ENCODE results near the gene EPHB1.

DNA sequence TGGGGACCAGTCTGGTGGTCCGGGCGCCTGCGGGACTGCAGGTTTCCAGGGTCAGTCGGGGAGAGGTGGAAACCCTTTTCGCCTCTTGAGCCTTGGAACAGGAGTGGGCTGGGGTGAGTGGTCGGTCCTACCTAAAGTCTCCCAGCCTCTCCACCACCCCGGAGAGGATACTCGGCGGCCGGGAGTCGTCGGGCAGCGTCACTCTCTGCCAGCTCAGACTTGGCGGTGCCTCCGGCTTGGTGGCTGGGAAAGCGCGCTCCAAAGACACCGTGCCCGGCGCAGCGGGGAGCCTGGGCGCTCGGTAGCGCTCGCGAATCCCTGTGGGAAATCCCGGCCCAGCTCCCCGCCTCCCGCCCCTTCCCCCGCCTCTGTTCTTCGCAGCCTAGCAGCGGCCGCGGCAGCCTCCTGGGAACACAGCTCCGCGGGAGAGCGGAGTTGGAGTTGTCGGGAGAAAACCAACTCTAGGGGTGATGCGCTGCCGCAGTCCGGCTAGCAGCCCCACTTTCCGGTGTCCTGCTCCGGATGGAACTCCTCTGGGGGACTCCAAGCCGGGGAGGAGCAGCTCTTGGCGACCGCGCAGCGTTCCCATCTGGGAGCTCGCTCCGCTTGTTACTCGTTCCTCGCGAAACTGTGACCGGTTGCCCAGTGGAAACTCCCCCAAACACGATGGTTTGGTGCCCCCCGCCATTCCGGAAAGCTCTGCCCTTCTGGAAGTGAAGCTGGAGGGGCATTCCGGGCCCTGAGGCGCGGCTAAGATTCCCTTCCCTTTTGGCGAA is 1.4 kb downstream of the EPHB1 start:
- TF ChIP-seq CTCF (IDR thresholded peaks at IDR 0.05; ENCODE audit: extremely low read depth in 1 of 2, insufficient read depth in 1 of 2, low read depth in 1 of 2, low read length in 2 of 2) (no peak), POLR2AphosphoS5 (IDR thresholded peaks at IDR 0.05; ENCODE audit: insufficient read depth, low read depth, low read length) (no peak)
